Stomach smooth muscle (tissue), 2 donors: Measurements from ENCODE around the gene NSF.
"Not testable (repeated sequence)": the region's sequence is repeated elsewhere in the genome, so short reads cannot be mapped to it uniquely, and the experiment has no call there.

Source experiments
- H3K27ac ChIP-seq: one replicate; pipeline ENCODE4 v1.7.0; 2013; ENCODE audit warnings: mild to moderate bottlenecking, low read length, inconsistent platforms
- H3K27me3 ChIP-seq, 2 donors: one replicate each; pipeline ENCODE4 v1.7.0; 2013; ENCODE audit warnings: low read length in 2 of 2; ENCODE audit not compliant: insufficient read depth in 2 of 2, control insufficient read depth in 1 of 2
- H3K36me3 ChIP-seq, 2 donors: one replicate each; pipeline ENCODE4 v1.7.0; 2013; ENCODE audit warnings: low read length in 2 of 2; ENCODE audit not compliant: control insufficient read depth in 2 of 2, insufficient read depth in 2 of 2
- H3K4me1 ChIP-seq: one replicate; pipeline ENCODE4 v1.7.0; 2013; ENCODE audit warnings: low read length; ENCODE audit not compliant: control insufficient read depth, insufficient read depth
- H3K4me3 ChIP-seq, 2 donors: one replicate each; pipeline ENCODE4 v1.7.0; 2013; ENCODE audit warnings: low read length in 2 of 2
- H3K9ac ChIP-seq, 2 donors: one replicate each; pipeline ENCODE4 v1.7.0; 2013; ENCODE audit warnings: low read length in 2 of 2, mild to moderate bottlenecking in 1 of 2
- H3K9me3 ChIP-seq, 2 donors: one replicate each; pipeline ENCODE4 v1.7.0; 2013; ENCODE audit warnings: low read length in 2 of 2; ENCODE audit not compliant: control insufficient read depth in 2 of 2
- donor health status: healthy.
- donor health status: Pancreatic carcinoma.

Gene NSF

GRCh38 chr17:46790216-46790615, 199.7 kb downstream of the NSF start:
- H3K4me1 ChIP-seq: no peaks in the 10 kb centered on the region
- no peaks in the 10 kb centered on the region for H3K36me3 ChIP-seq
- no peak overlapping the region for H3K27ac ChIP-seq

GRCh38 chr17:46791531-46791930, 201.1 kb downstream of the NSF start:
- Histone ChIP-seq H3K27me3 (peaks cover 0 to 21% of the 10 kb centered on the region in 2 donors), H3K9me3 (no peaks in the 10 kb centered on the region)

More at GRCh38 chr17:46790216-46790615, 199.7 kb downstream of the NSF start:
- Histone ChIP-seq H3K4me3 (no peak overlapping the region), H3K9me3 (no peaks in the 10 kb centered on the region), H3K27me3 (peaks cover 0 to 17% of the 10 kb centered on the region in 2 donors), H3K9ac (no peak overlapping the region)

GRCh38 chr17:46792071-46792470, 201.6 kb downstream of the NSF start:
- Histone ChIP-seq H3K4me1 (no peaks in the 10 kb centered on the region), H3K9me3 (no peaks in the 10 kb centered on the region), H3K27me3 (peaks cover 0 to 21% of the 10 kb centered on the region in 2 donors), H3K27ac (no peak overlapping the region), H3K36me3 (no peaks in the 10 kb centered on the region), H3K9ac (no peak overlapping the region), H3K4me3 (no peak overlapping the region)

More at GRCh38 chr17:46791531-46791930, 201.1 kb downstream of the NSF start:
- Histone ChIP-seq H3K9ac (no peak overlapping the region), H3K4me3 (no peak overlapping the region), H3K36me3 (no peaks in the 10 kb centered on the region), H3K27ac (no peak overlapping the region), H3K4me1 (no peaks in the 10 kb centered on the region)

- not testable (repeated sequence) for H3K36me3 ChIP-seq, H3K27ac ChIP-seq, H3K4me1 ChIP-seq, H3K4me3 ChIP-seq, H3K9me3 ChIP-seq, H3K9ac ChIP-seq
- peaks cover 0 to 21% of the 10 kb centered on the region in 2 donors for H3K27me3 ChIP-seq
These were observed 202.6 kb downstream of the NSF start for GRCh38 chr17:46793023-46793422.

GRCh38 chr17:46793541-46793940, 203.1 kb downstream of the NSF start:
- H3K27me3 ChIP-seq: peaks cover 0 to 21% of the 10 kb centered on the region in 2 donors
- no peak overlapping the region for H3K27ac ChIP-seq
- no peaks in the 10 kb centered on the region for H3K36me3 ChIP-seq
- H3K4me1 ChIP-seq: no peaks in the 10 kb centered on the region
- H3K9ac ChIP-seq: no peak overlapping the region
- H3K9me3 ChIP-seq: no peaks in the 10 kb centered on the region
- no peak overlapping the region for H3K4me3 ChIP-seq

GRCh38 chr17:46794318-46794717, 203.8 kb downstream of the NSF start:
- Histone ChIP-seq H3K36me3 (no peaks in the 10 kb centered on the region), H3K4me1 (no peaks in the 10 kb centered on the region), H3K27ac (no peak overlapping the region), H3K9me3 (no peaks in the 10 kb centered on the region), H3K27me3 (peaks cover 0 to 21% of the 10 kb centered on the region in 2 donors), H3K4me3 (no peak overlapping the region), H3K9ac (no peak overlapping the region)

GRCh38 chr17:46795379-46795952, 205.0 kb downstream of the NSF start:
- no peaks in the 10 kb centered on the region for H3K9me3 ChIP-seq
- no peaks in the 10 kb centered on the region for H3K4me1 ChIP-seq
- H3K27ac ChIP-seq: no peak overlapping the region
- no peak overlapping the region for H3K4me3 ChIP-seq
- peaks cover 0 to 19% of the 10 kb centered on the region in 2 donors for H3K27me3 ChIP-seq
- no peak overlapping the region for H3K9ac ChIP-seq
- no peaks in the 10 kb centered on the region for H3K36me3 ChIP-seq

GRCh38 chr17:46796084-46796483, 205.6 kb downstream of the NSF start:
- no peak overlapping the region for H3K4me3 ChIP-seq
- peaks cover 0 to 15% of the 10 kb centered on the region in 2 donors for H3K27me3 ChIP-seq
- H3K27ac ChIP-seq: no peak overlapping the region
- H3K9ac ChIP-seq: no peak overlapping the region
- no peaks in the 10 kb centered on the region for H3K36me3 ChIP-seq
- H3K9me3 ChIP-seq: no peaks in the 10 kb centered on the region
- no peaks in the 10 kb centered on the region for H3K4me1 ChIP-seq

GRCh38 chr17:46796524-46796923, 206.1 kb downstream of the NSF start:
- H3K36me3 ChIP-seq: no peaks in the 10 kb centered on the region
- H3K4me1 ChIP-seq: no peaks in the 10 kb centered on the region
- H3K9ac ChIP-seq: no peak overlapping the region
- H3K27me3 ChIP-seq: peaks cover 0 to 15% of the 10 kb centered on the region in 2 donors
- no peak overlapping the region for H3K4me3 ChIP-seq
- H3K27ac ChIP-seq: no peak overlapping the region
- H3K9me3 ChIP-seq: no peaks in the 10 kb centered on the region

GRCh38 chr17:46796956-46797530, 206.6 kb downstream of the NSF start:
- no peak overlapping the region for H3K4me3 ChIP-seq
- no peaks in the 10 kb centered on the region for H3K36me3 ChIP-seq
- H3K9me3 ChIP-seq: no peaks in the 10 kb centered on the region
- H3K27ac ChIP-seq: no peak overlapping the region
- H3K27me3 ChIP-seq: peaks cover 0 to 15% of the 10 kb centered on the region in 2 donors
- no peak overlapping the region for H3K9ac ChIP-seq
- no peaks in the 10 kb centered on the region for H3K4me1 ChIP-seq

- no peak overlapping the region for H3K9ac ChIP-seq
- H3K4me1 ChIP-seq: no peaks in the 10 kb centered on the region
- peaks cover 0 to 1% of the 10 kb centered on the region in 2 donors for H3K27me3 ChIP-seq
- H3K4me3 ChIP-seq: no peak overlapping the region
- H3K9me3 ChIP-seq: no peaks in the 10 kb centered on the region
- no peaks in the 10 kb centered on the region for H3K36me3 ChIP-seq
- no peak overlapping the region for H3K27ac ChIP-seq
These were observed 210.1 kb downstream of the NSF start for GRCh38 chr17:46800573-46800972.
